Measurements from ENCODE around the gene SORCS2. TPM values are rescaled to one million over a fixed set of nuclear protein-coding genes. Genes with fewer than 3 reads are reported as not detected.

Gene SORCS2
- total RNA-seq, 1 donor from 2014 or later, result 3.0 TPM

- H3K9me3 Mint-ChIP-seq (ENCODE audit: unreplicated experiment), result no peaks in the 10 kb centered on the region
- no peaks in the 10 kb centered on the region for H3K36me3 Mint-ChIP-seq (ENCODE audit: unreplicated experiment)
- H3K27me3 Mint-ChIP-seq (ENCODE audit: unreplicated experiment), result peaks cover 7% of the 10 kb centered on the region
- no peak for TF ChIP-seq CTCF (IDR thresholded peaks at IDR 0.05)
- no peak overlapping the region for H3K27ac Mint-ChIP-seq (ENCODE audit: unreplicated experiment)
- no peaks in the 10 kb centered on the region for H3K4me1 Mint-ChIP-seq (ENCODE audit: unreplicated experiment)
- DNase-seq (ENCODE audit: extremely low spot score, unreplicated experiment), result no peak
- H3K4me3 Mint-ChIP-seq (ENCODE audit: unreplicated experiment), result no peak overlapping the region
These were observed 339.7 kb downstream of the SORCS2 start for GRCh38 chr4:7532043-7532442.

- Mint-ChIP-seq H3K9me3 (ENCODE audit: unreplicated experiment) (no peaks in the 10 kb centered on the region), H3K27me3 (ENCODE audit: unreplicated experiment) (peaks cover 7% of the 10 kb centered on the region), H3K36me3 (ENCODE audit: unreplicated experiment) (no peaks in the 10 kb centered on the region), H3K27ac (ENCODE audit: unreplicated experiment) (no peak overlapping the region), H3K4me1 (ENCODE audit: unreplicated experiment) (no peaks in the 10 kb centered on the region), H3K4me3 (ENCODE audit: unreplicated experiment) (no peak overlapping the region)
- TF ChIP-seq CTCF (IDR thresholded peaks at IDR 0.05), result no peak
- no peak for DNase-seq (ENCODE audit: extremely low spot score, unreplicated experiment)
These were observed 340.9 kb downstream of the SORCS2 start for GRCh38 chr4:7533267-7533666.

- Mint-ChIP-seq H3K36me3 (ENCODE audit: unreplicated experiment) (no peaks in the 10 kb centered on the region), H3K4me1 (ENCODE audit: unreplicated experiment) (no peaks in the 10 kb centered on the region), H3K27ac (ENCODE audit: unreplicated experiment) (no peak overlapping the region), H3K9me3 (ENCODE audit: unreplicated experiment) (no peaks in the 10 kb centered on the region), H3K27me3 (ENCODE audit: unreplicated experiment) (peaks cover 2% of the 10 kb centered on the region), H3K4me3 (ENCODE audit: unreplicated experiment) (no peak overlapping the region)
- TF ChIP-seq CTCF (IDR thresholded peaks at IDR 0.05), result no peak
- DNase-seq (ENCODE audit: extremely low spot score, unreplicated experiment), result no peak
These were observed 342.8 kb downstream of the SORCS2 start for GRCh38 chr4:7535094-7535493.

- H3K27me3 Mint-ChIP-seq (ENCODE audit: unreplicated experiment), result peaks cover 2% of the 10 kb centered on the region
- no peak for TF ChIP-seq CTCF (IDR thresholded peaks at IDR 0.05)
- no peak for DNase-seq (ENCODE audit: extremely low spot score, unreplicated experiment)
These were observed 343.3 kb downstream of the SORCS2 start for GRCh38 chr4:7535619-7536018.

GRCh38 chr4:7536876-7537275 lies 344.5 kb downstream of the SORCS2 start:
- no peak for TF ChIP-seq CTCF (IDR thresholded peaks at IDR 0.05)
- Mint-ChIP-seq H3K27me3 (ENCODE audit: unreplicated experiment) (peaks cover 2% of the 10 kb centered on the region), H3K4me1 (ENCODE audit: unreplicated experiment) (no peaks in the 10 kb centered on the region), H3K4me3 (ENCODE audit: unreplicated experiment) (no peak overlapping the region), H3K36me3 (ENCODE audit: unreplicated experiment) (no peaks in the 10 kb centered on the region), H3K9me3 (ENCODE audit: unreplicated experiment) (no peaks in the 10 kb centered on the region), H3K27ac (ENCODE audit: unreplicated experiment) (no peak overlapping the region)
- no peak for DNase-seq (ENCODE audit: extremely low spot score, unreplicated experiment)

More at GRCh38 chr4:7535619-7536018, 343.3 kb downstream of the SORCS2 start:
- Mint-ChIP-seq H3K27ac (ENCODE audit: unreplicated experiment) (no peak overlapping the region), H3K9me3 (ENCODE audit: unreplicated experiment) (no peaks in the 10 kb centered on the region), H3K4me3 (ENCODE audit: unreplicated experiment) (no peak overlapping the region), H3K4me1 (ENCODE audit: unreplicated experiment) (no peaks in the 10 kb centered on the region), H3K36me3 (ENCODE audit: unreplicated experiment) (no peaks in the 10 kb centered on the region)
